ENCODE measurements around the gene NAT9.
A peak's percentile ranks its signal among the peaks of the same experiment; 100 is the strongest.

NAT9 gene

GRCh38 chr17:74780443-74781238, 4.5 kb upstream of the NAT9 start:
- no peak for DNase-seq (ENCODE audit: low read depth in 3 of 3, low spot score in 1 of 3)

GRCh38 chr17:74779948-74780400, 3.8 kb upstream of the NAT9 start:
- peak in 2 of 3 donors; percentile 31 to 35 for DNase-seq (ENCODE audit: low read depth in 3 of 3, low spot score in 1 of 3)

GRCh38 chr17:74779501-74779900, 3.4 kb upstream of the NAT9 start:
- no peak for DNase-seq (ENCODE audit: low read depth in 3 of 3, low spot score in 1 of 3)

- no peak for DNase-seq (ENCODE audit: low read depth in 3 of 3, low spot score in 1 of 3)
Observed at GRCh38 chr17:74778960-74779359, 2.8 kb upstream of the NAT9 start.

GRCh38 chr17:74777901-74778515, 1.9 kb upstream of the NAT9 start:
- no peak for DNase-seq (ENCODE audit: low read depth in 3 of 3, low spot score in 1 of 3)

- DNase-seq (ENCODE audit: low read depth in 3 of 3, low spot score in 1 of 3), result no peak
Observed at GRCh38 chr17:74776990-74777389, 845 bp upstream of the NAT9 start.

- no peak for DNase-seq (ENCODE audit: low read depth in 3 of 3, low spot score in 1 of 3)
Observed at GRCh38 chr17:74775409-74776043, 619 bp downstream of the NAT9 start.

GRCh38 chr17:74773871-74774286, 2.3 kb downstream of the NAT9 start:
- no peak for DNase-seq (ENCODE audit: low read depth in 3 of 3, low spot score in 1 of 3)

GRCh38 chr17:74773414-74773813, 2.7 kb downstream of the NAT9 start:
- no peak for DNase-seq (ENCODE audit: low read depth in 3 of 3, low spot score in 1 of 3)

- no peak for DNase-seq (ENCODE audit: low read depth in 3 of 3, low spot score in 1 of 3)
Observed at GRCh38 chr17:74772053-74772452, 4.1 kb downstream of the NAT9 start.

- DNase-seq (ENCODE audit: low read depth in 3 of 3, low spot score in 1 of 3), result no peak
Observed at GRCh38 chr17:74771319-74771914, 4.7 kb downstream of the NAT9 start.

GRCh38 chr17:74770498-74771318, 5.4 kb downstream of the NAT9 start:
- peak; percentile 55 to 63 (median 59) for DNase-seq (ENCODE audit: low read depth in 3 of 3, low spot score in 1 of 3)

- DNase-seq (ENCODE audit: low read depth in 3 of 3, low spot score in 1 of 3), result no peak
Observed at GRCh38 chr17:74769856-74770497, 6.2 kb downstream of the NAT9 start.

- no peak for DNase-seq (ENCODE audit: low read depth in 3 of 3, low spot score in 1 of 3)
Observed at GRCh38 chr17:74769266-74769855, 6.8 kb downstream of the NAT9 start.

GRCh38 chr17:74768763-74769114, 7.4 kb downstream of the NAT9 start:
- DNase-seq (ENCODE audit: low read depth in 3 of 3, low spot score in 1 of 3), result no peak

- DNase-seq (ENCODE audit: low read depth in 3 of 3, low spot score in 1 of 3), result no peak
Observed at GRCh38 chr17:74768069-74768762, 7.9 kb downstream of the NAT9 start.

GRCh38 chr17:74767111-74767516, 9.0 kb downstream of the NAT9 start:
- no peak for DNase-seq (ENCODE audit: low read depth in 3 of 3, low spot score in 1 of 3)

GRCh38 chr17:74766413-74766812, 9.7 kb downstream of the NAT9 start:
- DNase-seq (ENCODE audit: low read depth in 3 of 3, low spot score in 1 of 3), result no peak

- no peak for DNase-seq (ENCODE audit: low read depth in 3 of 3, low spot score in 1 of 3)
Observed at GRCh38 chr17:74764751-74765286, 11.3 kb downstream of the NAT9 start.
